Renal cortical epithelial cell (primary cell): ENCODE measurements around the gene SFXN5. TPM values are rescaled to one million over a fixed set of nuclear protein-coding genes. Genes with fewer than 3 reads are reported as not detected.

Experiments
- DNase-seq: peaks from one replicate; pipeline ENCODE4 v3.0.0-alpha.2; 2011; ENCODE audit warnings: low read depth
- total RNA-seq: library from RNA; depleted of rRNA; stranded (reverse); fragments of >200 nt; gene quantifications from 2 replicates; pipeline ENCODE4 v1.2.3, GENCODE V29; 2014

The SFXN5 gene
- total RNA-seq, 1 donor from 2014 or later, result 16.0 TPM

- DNase-seq, result no peak
These were observed 114.6 kb downstream of the SFXN5 start for GRCh38 chr2:72956936-72957335.

GRCh38 chr2:72956050-72956395, 115.5 kb downstream of the SFXN5 start:
- no peak for DNase-seq

- DNase-seq, result no peak
These were observed 116.1 kb downstream of the SFXN5 start for GRCh38 chr2:72955228-72956049.

- no peak for DNase-seq
These were observed 116.9 kb downstream of the SFXN5 start for GRCh38 chr2:72954376-72955227.

GRCh38 chr2:72953976-72954375, 117.5 kb downstream of the SFXN5 start:
- no peak for DNase-seq

- DNase-seq, result no peak
These were observed 118.0 kb downstream of the SFXN5 start for GRCh38 chr2:72953528-72953927.

- no peak for DNase-seq
These were observed 118.6 kb downstream of the SFXN5 start for GRCh38 chr2:72952961-72953360.

- no peak for DNase-seq
These were observed 119.2 kb downstream of the SFXN5 start for GRCh38 chr2:72952110-72952823.

- DNase-seq, result no peak
These were observed 120.0 kb downstream of the SFXN5 start for GRCh38 chr2:72951303-72952095.

- DNase-seq, result no peak
These were observed 120.8 kb downstream of the SFXN5 start for GRCh38 chr2:72950558-72951255.

- DNase-seq, result no peak
These were observed 121.9 kb downstream of the SFXN5 start for GRCh38 chr2:72949642-72950041.

- DNase-seq, result no peak
These were observed 122.5 kb downstream of the SFXN5 start for GRCh38 chr2:72949045-72949444.

- no peak for DNase-seq
These were observed 123.3 kb downstream of the SFXN5 start for GRCh38 chr2:72947952-72948830.

- no peak for DNase-seq
These were observed 125.0 kb downstream of the SFXN5 start for GRCh38 chr2:72946466-72946865.

GRCh38 chr2:72945450-72946019, 126.0 kb downstream of the SFXN5 start:
- no peak for DNase-seq

GRCh38 chr2:72944804-72945449, 126.6 kb downstream of the SFXN5 start:
- no peak for DNase-seq

- no peak for DNase-seq
These were observed 127.7 kb downstream of the SFXN5 start for GRCh38 chr2:72943540-72944395.

- DNase-seq, result no peak
These were observed 128.6 kb downstream of the SFXN5 start for GRCh38 chr2:72942881-72943418.
